ENCODE measurements around the gene MINDY4. TPM values are rescaled to one million over a fixed set of nuclear protein-coding genes. Genes with fewer than 3 reads are reported as not detected.

Gene MINDY4
- total and polyA plus RNA-seq, 2 donors (not counting 1 experiment from before 2014, with no cell fraction given), result 0.12 to 1.1 TPM

DNA sequence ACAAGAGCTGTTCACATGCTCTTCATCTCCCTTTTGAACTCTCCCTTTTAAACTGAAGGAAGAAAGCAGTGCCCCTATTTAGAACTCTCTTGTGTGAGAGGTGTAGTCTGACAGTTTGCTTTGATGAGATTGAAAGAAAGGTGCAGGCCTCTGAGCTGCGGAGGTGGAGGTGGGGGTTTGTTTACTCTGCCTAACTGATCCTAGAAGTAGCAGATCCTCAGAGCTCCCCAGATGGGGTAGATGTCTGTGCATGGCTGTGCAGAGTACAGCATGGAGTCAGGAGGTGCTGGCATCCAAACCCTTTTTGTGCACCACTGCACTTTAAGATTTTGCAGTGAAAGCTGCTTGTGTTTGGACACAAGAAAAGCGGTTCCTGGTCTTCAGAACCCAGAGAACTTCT, 58.3 kb downstream of the MINDY4 start:
- H3K36me3 ChIP-seq (replicated peaks in 1 of 2; ENCODE audit: control extremely low read depth in 1 of 2, control insufficient read depth in 1 of 2, extremely low read depth in 1 of 2, insufficient read depth in 2 of 2, low read length in 1 of 2), result no peaks in the 10 kb centered on the region
- H3K27me3 ChIP-seq (replicated peaks in 1 of 4; ENCODE audit: control extremely low read depth in 1 of 4, control insufficient read depth in 3 of 4, insufficient read depth in 4 of 4, low read length in 3 of 4), result peaks cover 0 to 2% (median 0%) of the 10 kb centered on the region in 4 experiments
- no peaks in the 10 kb centered on the region for H3K4me1 Mint-ChIP-seq
- 100% methylated on average over 2 of the region's 2 CpGs for WGBS (ENCODE audit: insufficient coverage)
- no peak overlapping the region for H3K9ac ChIP-seq (ENCODE audit: low read length)
- peaks cover 3% of the 10 kb centered on the region for H3K27me3 Mint-ChIP-seq
- H3K27ac Mint-ChIP-seq, result no peak overlapping the region
- TF ChIP-seq EZH2 (IDR thresholded peaks at IDR 0.05; ENCODE audit: borderline replicate concordance, insufficient read depth, low read depth, low read length, poor library complexity, severe bottlenecking), result no peak
- TF ChIP-seq, protein P1, sequence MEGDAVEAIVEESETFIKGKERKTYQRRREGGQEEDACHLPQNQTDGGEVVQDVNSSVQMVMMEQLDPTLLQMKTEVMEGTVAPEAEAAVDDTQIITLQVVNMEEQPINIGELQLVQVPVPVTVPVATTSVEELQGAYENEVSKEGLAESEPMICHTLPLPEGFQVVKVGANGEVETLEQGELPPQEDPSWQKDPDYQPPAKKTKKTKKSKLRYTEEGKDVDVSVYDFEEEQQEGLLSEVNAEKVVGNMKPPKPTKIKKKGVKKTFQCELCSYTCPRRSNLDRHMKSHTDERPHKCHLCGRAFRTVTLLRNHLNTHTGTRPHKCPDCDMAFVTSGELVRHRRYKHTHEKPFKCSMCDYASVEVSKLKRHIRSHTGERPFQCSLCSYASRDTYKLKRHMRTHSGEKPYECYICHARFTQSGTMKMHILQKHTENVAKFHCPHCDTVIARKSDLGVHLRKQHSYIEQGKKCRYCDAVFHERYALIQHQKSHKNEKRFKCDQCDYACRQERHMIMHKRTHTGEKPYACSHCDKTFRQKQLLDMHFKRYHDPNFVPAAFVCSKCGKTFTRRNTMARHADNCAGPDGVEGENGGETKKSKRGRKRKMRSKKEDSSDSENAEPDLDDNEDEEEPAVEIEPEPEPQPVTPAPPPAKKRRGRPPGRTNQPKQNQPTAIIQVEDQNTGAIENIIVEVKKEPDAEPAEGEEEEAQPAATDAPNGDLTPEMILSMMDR (IDR thresholded peaks at IDR 0.05), result no peak
- H4K20me1 ChIP-seq (ENCODE audit: control insufficient read depth, insufficient read depth, low read length, poor library complexity, severe bottlenecking), result no peaks in the 10 kb centered on the region
- no peaks in the 10 kb centered on the region for H3K79me2 ChIP-seq (ENCODE audit: control insufficient read depth, insufficient read depth, low read length)
- H3K4me3 Mint-ChIP-seq, result no peak overlapping the region
- peaks cover 14% of the 10 kb centered on the region for H3K9me3 Mint-ChIP-seq (ENCODE audit: insufficient read depth)
- no peak overlapping the region for H3K27ac ChIP-seq (ENCODE audit: low read length in 2 of 2)
- no peak overlapping the region for H3K4me3 ChIP-seq (ENCODE audit: control extremely low read depth in 1 of 5, extremely low read depth in 1 of 5, insufficient read depth in 1 of 5, low read depth in 2 of 5, low read length in 4 of 5)
- ATAC-seq (ENCODE audit: low read depth) (no peak), DNase-seq (no peak)
- H3K4me2 ChIP-seq (replicated peaks; ENCODE audit: low read depth, low read length, poor library complexity, severe bottlenecking), result no peak overlapping the region
- ChIA-PET CTCF (no interaction called here), POLR2A (no interaction called here)
- H3K4me1 ChIP-seq (ENCODE audit: control insufficient read depth in 2 of 2, insufficient read depth in 2 of 2, low read length in 2 of 2), result no peaks in the 10 kb centered on the region
- H2AFZ ChIP-seq (ENCODE audit: insufficient read depth, low read depth, low read length, poor library complexity, severe bottlenecking), result no peak overlapping the region
- peaks cover 0 to 26% (median 15%) of the 10 kb centered on the region in 3 donors for H3K9me3 ChIP-seq (ENCODE audit: control extremely low read depth in 1 of 3, control insufficient read depth in 2 of 3, insufficient read depth in 1 of 3, low read length in 2 of 3)
- intact Hi-C loops (cut with micrococcal nuclease), result no loop called here

DNA sequence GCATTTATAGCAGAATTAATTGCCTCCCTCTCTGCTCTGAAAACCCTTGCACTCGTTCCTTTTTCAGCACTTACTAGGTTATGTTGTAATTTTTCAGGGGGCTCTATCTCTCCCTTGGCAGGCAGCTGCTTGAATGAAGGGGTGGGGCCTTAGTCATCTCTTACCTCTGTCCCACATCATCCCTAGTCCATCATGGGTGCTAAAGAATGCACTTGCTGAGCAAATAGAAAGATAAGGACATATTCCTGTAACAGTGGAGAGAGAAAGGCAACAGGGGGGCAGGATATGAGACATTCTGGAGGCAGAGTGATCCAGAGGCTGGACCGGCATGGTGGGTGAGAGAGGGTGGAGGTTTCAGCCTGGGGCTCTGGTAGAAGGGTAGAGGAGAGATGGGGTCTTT, 60.0 kb downstream of the MINDY4 start:
- Mint-ChIP-seq H3K27me3 (peaks cover 3% of the 10 kb centered on the region), H3K4me1 (no peaks in the 10 kb centered on the region), H3K4me3 (no peak overlapping the region), H3K27ac (no peak overlapping the region), H3K9me3 (ENCODE audit: insufficient read depth) (peaks cover 19% of the 10 kb centered on the region)
- Histone ChIP-seq H3K27ac (ENCODE audit: low read length in 2 of 2) (no peak overlapping the region), H3K4me1 (ENCODE audit: control insufficient read depth in 2 of 2, insufficient read depth in 2 of 2, low read length in 2 of 2) (no peaks in the 10 kb centered on the region), H3K9ac (ENCODE audit: low read length) (no peak overlapping the region), H3K36me3 (replicated peaks in 1 of 2; ENCODE audit: control extremely low read depth in 1 of 2, control insufficient read depth in 1 of 2, extremely low read depth in 1 of 2, insufficient read depth in 2 of 2, low read length in 1 of 2) (no peaks in the 10 kb centered on the region), H4K20me1 (ENCODE audit: control insufficient read depth, insufficient read depth, low read length, poor library complexity, severe bottlenecking) (no peaks in the 10 kb centered on the region), H2AFZ (ENCODE audit: insufficient read depth, low read depth, low read length, poor library complexity, severe bottlenecking) (no peak overlapping the region), H3K9me3 (ENCODE audit: control extremely low read depth in 1 of 3, control insufficient read depth in 2 of 3, insufficient read depth in 1 of 3, low read length in 2 of 3) (peaks cover 0 to 35% (median 17%) of the 10 kb centered on the region in 3 donors), H3K4me3 (ENCODE audit: control extremely low read depth in 1 of 5, extremely low read depth in 1 of 5, insufficient read depth in 1 of 5, low read depth in 2 of 5, low read length in 4 of 5) (no peak overlapping the region), H3K79me2 (ENCODE audit: control insufficient read depth, insufficient read depth, low read length) (no peaks in the 10 kb centered on the region), H3K27me3 (replicated peaks in 1 of 4; ENCODE audit: control extremely low read depth in 1 of 4, control insufficient read depth in 3 of 4, insufficient read depth in 4 of 4, low read length in 3 of 4) (peaks cover 0 to 2% (median 0%) of the 10 kb centered on the region in 4 experiments), H3K4me2 (replicated peaks; ENCODE audit: low read depth, low read length, poor library complexity, severe bottlenecking) (no peak overlapping the region)
- WGBS (ENCODE audit: insufficient coverage), result 100% methylated on average over 1 of the region's 2 CpGs
- ATAC-seq (ENCODE audit: low read depth), result no peak
- ChIA-PET POLR2A (no interaction called here), CTCF (no interaction called here)
- TF ChIP-seq, protein P1 (IDR thresholded peaks at IDR 0.05), result no peak
- TF ChIP-seq EZH2 (IDR thresholded peaks at IDR 0.05; ENCODE audit: borderline replicate concordance, insufficient read depth, low read depth, low read length, poor library complexity, severe bottlenecking), result no peak
- no peak for DNase-seq
- intact Hi-C loops (cut with micrococcal nuclease), result no loop called here
